Kidney epithelial cell (primary cell): Measurements from ENCODE around the gene DIP2A. TPM values are rescaled to one million over a fixed set of nuclear protein-coding genes. Genes with fewer than 3 reads are reported as not detected.

Experiments
- DNase-seq: peaks from one replicate; pipeline ENCODE4 v3.0.0-alpha.2; 2010; ENCODE audit warnings: low read depth
- H3K27me3 ChIP-seq: 2 replicates; pipeline ENCODE4 v1.6.0; 2011; ENCODE audit warnings: low read length; ENCODE audit not compliant: control insufficient read depth, insufficient read depth
- H3K36me3 ChIP-seq: 2 replicates; pipeline ENCODE4 v1.5.1; 2011; ENCODE audit warnings: low read length; ENCODE audit not compliant: control insufficient read depth, insufficient read depth
- H3K4me3 ChIP-seq: 2 replicates; pipeline ENCODE4 v1.5.1; 2011; ENCODE audit warnings: low read depth, mild to moderate bottlenecking, control low read depth, low read length
- CTCF ChIP-seq: IDR thresholded peaks from 2 replicates; pipeline ENCODE4 v1.5.1; 2011; ENCODE audit warnings: mild to moderate bottlenecking, moderate library complexity, low read length, control low read depth, inconsistent platforms; ENCODE audit not compliant: insufficient read depth, poor library complexity, severe bottlenecking
- total RNA-seq: library from RNA; depleted of rRNA; stranded (reverse); fragments of >200 nt; gene quantifications from 2 replicates; pipeline ENCODE4 v1.2.3, GENCODE V29; 2015

DIP2A gene
- total RNA-seq, 1 donor from 2014 or later, result 16.0 TPM

- H3K36me3 ChIP-seq, result no peaks in the 10 kb centered on the region
- no peaks in the 10 kb centered on the region for H3K27me3 ChIP-seq
- H3K4me3 ChIP-seq, result no peak overlapping the region
- no peak for TF ChIP-seq CTCF
- DNase-seq, result no peak
These were observed 158.0 kb downstream of the DIP2A start for GRCh38 chr21:46616656-46617055.

GRCh38 chr21:46617267-46618051, 158.8 kb downstream of the DIP2A start:
- no peak overlapping the region for H3K4me3 ChIP-seq
- H3K27me3 ChIP-seq, result no peaks in the 10 kb centered on the region
- H3K36me3 ChIP-seq, result no peaks in the 10 kb centered on the region
- DNase-seq, result no peak
- no peak for TF ChIP-seq CTCF

GRCh38 chr21:46618738-46619379, 160.2 kb downstream of the DIP2A start:
- TF ChIP-seq CTCF, result no peak
- Histone ChIP-seq H3K27me3 (no peaks in the 10 kb centered on the region), H3K4me3 (no peak overlapping the region), H3K36me3 (no peaks in the 10 kb centered on the region)
- no peak for DNase-seq

Other genes starting within 250 kb of the DIP2A start
- gene LSS, start 230.1 kb upstream of the DIP2A start, total RNA-seq, result 74.5 and 93.0 TPM in 2 replicates
- gene MCM3AP, start 173.3 kb upstream of the DIP2A start, total RNA-seq, result 63.7 and 81.6 TPM in 2 replicates
- gene YBEY, start 172.5 kb upstream of the DIP2A start, total RNA-seq, result 19.4 and 23.7 TPM in 2 replicates
- 1.5 and 2.5 TPM in 2 replicates for gene C21orf58, start 135.0 kb upstream of the DIP2A start, total RNA-seq
- gene PCNT, start 134.7 kb upstream of the DIP2A start, total RNA-seq, result 21.6 and 22.2 TPM in 2 replicates
- gene S100B, start 146.2 kb downstream of the DIP2A start, total RNA-seq, result not detected in 2 replicates
- gene PRMT2, start 176.8 kb downstream of the DIP2A start, total RNA-seq, result 57.5 and 66.7 TPM in 2 replicates